HUES6 (cell line): ENCODE data around the gene SUPT16H.
"Not testable (repeated sequence)": the region's sequence is repeated elsewhere in the genome, so short reads cannot be mapped to it uniquely, and the experiment has no call there.

Source experiments
- H3K27ac ChIP-seq: 2 replicates; pipeline ENCODE4 v1.7.0; 2013; ENCODE audit warnings: low read depth, mild to moderate bottlenecking, low read length, inconsistent platforms
- H3K27me3 ChIP-seq: 2 replicates; pipeline ENCODE4 v1.6.1; 2013; ENCODE audit warnings: low read length; ENCODE audit not compliant: control insufficient read depth, insufficient read depth
- H3K36me3 ChIP-seq: 2 replicates; pipeline ENCODE4 v1.6.1; 2013; ENCODE audit warnings: low read length; ENCODE audit not compliant: control insufficient read depth, insufficient read depth
- H3K4me1 ChIP-seq: 2 replicates; pipeline ENCODE4 v1.6.1; 2013; ENCODE audit warnings: low read length; ENCODE audit not compliant: control insufficient read depth, insufficient read depth
- H3K4me3 ChIP-seq: 2 replicates; pipeline ENCODE4 v1.5.1; 2013; ENCODE audit warnings: low read depth, low read length
- H3K9ac ChIP-seq: one replicate; pipeline ENCODE4 v1.6.1; 2013; ENCODE audit warnings: mild to moderate bottlenecking, low read length
- H3K9me3 ChIP-seq: 2 replicates; pipeline ENCODE4 v1.6.1; 2013; ENCODE audit warnings: low read depth, low read length; ENCODE audit not compliant: control insufficient read depth, insufficient read depth

Gene SUPT16H

DNA sequence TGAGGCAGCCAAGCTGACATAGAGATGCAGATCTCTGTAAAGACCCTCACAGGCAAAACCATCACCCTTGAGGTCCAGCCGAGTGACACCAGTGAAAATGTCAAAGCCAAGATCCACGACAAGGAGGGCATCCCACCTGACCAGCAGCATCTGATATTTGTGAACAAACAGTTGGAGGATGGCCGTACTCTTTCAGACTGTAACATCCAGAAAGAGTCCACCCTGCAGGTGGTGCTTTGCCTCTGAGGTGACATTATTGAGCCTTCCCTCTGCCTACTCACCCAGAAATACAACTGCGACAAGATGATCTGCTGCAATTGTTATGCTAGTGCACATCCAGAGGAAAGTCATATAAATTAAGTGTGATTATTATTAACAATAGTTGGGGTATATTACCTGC lies 15.1 kb upstream of the SUPT16H start:
- Histone ChIP-seq H3K4me3 (no peak overlapping the region), H3K9ac (no peak overlapping the region), H3K27ac (no peak overlapping the region), H3K9me3 (no peaks in the 10 kb centered on the region), H3K4me1 (no peaks in the 10 kb centered on the region), H3K27me3 (no peaks in the 10 kb centered on the region), H3K36me3 (peaks cover 97% of the 10 kb centered on the region)

DNA sequence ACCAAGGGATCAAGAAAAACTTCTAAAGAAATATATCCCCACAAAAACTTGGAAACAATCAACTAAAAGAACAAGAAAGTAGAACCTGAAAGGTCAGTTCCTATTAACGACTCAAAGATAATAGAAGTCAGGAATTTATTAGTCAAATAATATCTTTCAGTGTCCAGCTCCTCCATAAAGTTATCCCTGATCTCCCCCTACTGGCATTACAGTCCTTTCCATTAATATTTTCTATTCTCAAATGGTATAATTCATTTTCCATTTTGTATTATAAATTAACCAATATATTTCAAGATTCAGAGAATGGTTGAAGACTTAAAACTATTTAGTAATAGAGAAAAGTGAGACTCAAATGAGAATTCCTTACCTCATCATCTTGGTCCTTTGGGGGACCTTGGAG lies 11.6 kb upstream of the SUPT16H start:
- no peak overlapping the region for H3K9ac ChIP-seq
- H3K4me1 ChIP-seq = no peaks in the 10 kb centered on the region
- no peak overlapping the region for H3K27ac ChIP-seq
- H3K36me3 ChIP-seq = peaks cover 97% of the 10 kb centered on the region
- no peak overlapping the region for H3K4me3 ChIP-seq
- H3K27me3 ChIP-seq = no peaks in the 10 kb centered on the region
- no peaks in the 10 kb centered on the region for H3K9me3 ChIP-seq

DNA sequence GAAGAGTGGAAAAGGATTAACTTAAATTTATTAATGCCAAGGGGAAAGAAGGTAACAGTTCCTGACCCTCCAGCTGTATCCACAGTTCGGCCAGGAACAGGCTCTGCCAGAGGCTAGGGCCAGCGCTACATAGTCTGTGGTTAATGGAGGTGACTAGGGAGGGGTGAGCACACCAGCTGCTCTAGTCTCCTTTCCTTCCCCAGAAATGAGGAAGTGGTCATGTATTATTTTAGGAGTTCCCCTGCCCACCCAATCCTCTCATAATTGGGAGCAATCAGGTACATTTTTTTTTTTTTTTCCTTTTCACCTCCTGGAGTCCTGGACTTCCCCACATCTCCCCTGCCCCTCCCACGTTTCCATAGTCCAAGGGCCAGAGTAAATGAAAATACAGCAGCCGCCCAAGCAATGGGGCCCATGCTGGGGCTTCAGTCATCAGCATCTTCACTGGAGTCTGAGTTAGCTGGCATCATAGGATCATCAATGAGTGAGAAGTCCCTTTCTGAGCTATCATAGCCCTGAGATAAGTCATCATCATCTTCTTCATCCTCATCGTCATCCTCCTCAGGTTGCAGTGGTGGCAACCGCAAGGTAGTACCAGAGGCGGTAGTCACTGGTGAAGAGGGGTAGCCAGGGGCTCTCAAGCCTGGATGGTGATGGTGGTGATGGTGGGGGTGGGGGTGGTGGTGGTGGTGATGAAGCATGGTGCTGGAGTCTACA lies 1.5 kb upstream of the SUPT16H start:
- Histone ChIP-seq H3K9ac (peak overlapping the region; percentile 98), H3K27me3 (no peaks in the 10 kb centered on the region), H3K9me3 (no peaks in the 10 kb centered on the region), H3K27ac (no peak overlapping the region), H3K4me3 (peak overlapping the region; percentile 96), H3K4me1 (peaks cover 8% of the 10 kb centered on the region), H3K36me3 (peaks cover 62% of the 10 kb centered on the region)

DNA sequence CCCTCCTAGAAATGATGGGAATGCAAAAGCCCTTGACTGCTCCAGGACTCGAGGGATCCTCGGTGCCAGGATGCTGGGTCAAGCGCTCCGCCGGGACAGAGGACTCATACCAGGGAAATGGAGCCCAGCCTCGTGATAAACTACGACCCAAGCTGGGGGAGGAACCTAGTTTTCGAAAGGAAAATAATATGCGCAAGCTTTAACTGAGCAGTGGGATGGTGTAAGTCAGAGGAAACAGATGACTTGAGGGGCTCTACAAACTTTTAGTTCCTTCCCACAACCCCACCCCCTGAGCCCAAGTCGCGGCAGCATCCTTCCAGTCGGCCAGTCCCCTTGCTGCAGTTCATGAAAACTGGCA lies 654 bp upstream of the SUPT16H start:
- H3K4me1 ChIP-seq = peaks cover 8% of the 10 kb centered on the region
- H3K27me3 ChIP-seq = no peaks in the 10 kb centered on the region
- peaks cover 54% of the 10 kb centered on the region for H3K36me3 ChIP-seq
- H3K9ac ChIP-seq = peak overlapping the region; percentile 98
- peak overlapping the region; percentile 96 for H3K4me3 ChIP-seq
- peak overlapping the region; percentile 97 for H3K27ac ChIP-seq
- no peaks in the 10 kb centered on the region for H3K9me3 ChIP-seq

DNA sequence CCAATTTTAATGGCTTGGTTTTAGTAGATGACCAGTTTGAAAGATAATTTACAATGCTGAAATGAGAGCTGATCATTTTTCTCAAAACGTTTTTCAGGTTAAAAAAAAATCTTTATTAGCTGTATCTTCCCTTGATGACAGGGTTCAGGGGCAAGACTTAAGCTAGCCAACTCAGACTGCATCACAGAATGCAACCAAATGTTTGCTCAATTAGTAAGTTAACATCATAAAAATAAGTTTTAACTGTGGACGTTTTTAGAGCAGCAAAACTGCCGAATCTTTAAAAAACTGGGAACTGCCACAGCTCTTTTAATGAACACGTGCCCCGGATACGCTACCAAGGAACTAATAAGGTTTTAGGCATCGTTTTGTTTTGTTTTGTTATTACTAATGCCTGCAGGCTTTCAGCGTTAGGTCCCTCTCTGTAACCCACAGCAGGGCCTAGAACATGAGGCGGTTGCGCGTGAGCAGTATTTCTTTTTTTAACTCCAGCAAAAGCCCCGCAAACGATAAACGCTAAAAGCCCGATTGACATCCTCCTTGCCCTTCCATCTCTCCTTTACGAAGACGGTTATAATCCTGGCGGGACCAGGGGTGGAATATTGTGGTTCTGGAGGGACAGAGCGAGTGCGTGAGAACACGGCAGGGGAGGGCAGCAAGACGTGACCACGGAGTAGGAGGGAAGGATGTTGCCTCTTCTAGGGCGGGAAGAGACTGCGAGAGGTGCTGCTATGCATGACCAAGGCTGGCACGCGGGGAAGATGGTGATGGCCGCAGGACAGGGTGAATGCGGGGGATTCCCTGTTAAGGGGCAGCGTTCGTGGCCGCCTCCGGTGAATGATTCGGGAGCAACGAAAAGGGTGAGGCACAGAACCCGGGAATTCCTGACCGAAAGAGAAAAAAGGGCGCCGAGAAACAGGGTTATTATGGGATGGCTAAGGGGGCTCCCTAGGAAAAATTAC lies 652 bp downstream of the SUPT16H start:
- no peaks in the 10 kb centered on the region for H3K9me3 ChIP-seq
- peaks cover 49% of the 10 kb centered on the region for H3K36me3 ChIP-seq
- peak overlapping the region; percentile 96 for H3K4me3 ChIP-seq
- H3K4me1 ChIP-seq = peaks cover 8% of the 10 kb centered on the region
- H3K27me3 ChIP-seq = no peaks in the 10 kb centered on the region
- peak overlapping the region; percentile 97 for H3K27ac ChIP-seq
- peak overlapping the region; percentile 98 for H3K9ac ChIP-seq

DNA sequence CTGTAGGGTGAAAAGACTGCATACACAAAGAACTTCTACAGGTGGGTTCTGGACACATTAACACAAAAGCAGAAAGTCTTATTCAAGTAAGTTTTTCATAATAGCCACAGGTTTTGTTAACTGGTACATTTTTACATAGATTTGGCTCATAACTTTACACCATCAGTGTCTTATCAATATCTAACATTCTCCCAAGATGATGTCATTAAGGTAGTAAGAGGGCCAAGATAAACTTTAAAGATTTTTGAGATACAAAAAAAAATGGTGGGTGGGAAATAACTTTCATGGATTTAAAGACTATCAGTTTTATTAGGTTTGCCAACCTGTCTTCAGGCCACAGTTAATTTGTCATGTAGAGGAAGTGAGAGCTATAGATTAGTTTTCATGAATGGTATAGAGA lies 1.7 kb downstream of the SUPT16H start:
- Histone ChIP-seq H3K27me3 (no peaks in the 10 kb centered on the region), H3K4me1 (peaks cover 8% of the 10 kb centered on the region), H3K27ac (no peak overlapping the region), H3K4me3 (peak overlapping the region; percentile 96), H3K9me3 (no peaks in the 10 kb centered on the region), H3K36me3 (peaks cover 49% of the 10 kb centered on the region), H3K9ac (no peak overlapping the region)

DNA sequence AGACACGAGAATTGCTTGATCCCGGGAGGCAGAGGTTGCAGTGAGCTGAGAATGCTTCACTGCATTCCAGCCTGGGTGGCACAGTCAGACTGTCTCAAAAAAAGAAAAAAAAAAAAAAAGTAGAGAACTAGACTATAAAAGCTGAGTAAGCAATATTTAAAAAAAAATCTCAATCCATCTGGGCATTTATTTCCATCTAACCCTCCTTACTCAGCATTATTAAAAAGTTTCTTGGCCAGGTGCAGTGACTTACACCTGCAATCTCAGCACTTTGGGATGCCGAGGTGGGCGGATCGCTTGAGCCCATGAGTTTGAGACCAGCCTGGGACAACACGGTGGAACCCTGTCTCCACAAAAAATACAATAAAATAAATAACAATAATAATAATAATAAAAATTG lies 4.5 kb downstream of the SUPT16H start:
- H3K36me3 ChIP-seq = peaks cover 48% of the 10 kb centered on the region
- no peak overlapping the region for H3K9ac ChIP-seq

DNA sequence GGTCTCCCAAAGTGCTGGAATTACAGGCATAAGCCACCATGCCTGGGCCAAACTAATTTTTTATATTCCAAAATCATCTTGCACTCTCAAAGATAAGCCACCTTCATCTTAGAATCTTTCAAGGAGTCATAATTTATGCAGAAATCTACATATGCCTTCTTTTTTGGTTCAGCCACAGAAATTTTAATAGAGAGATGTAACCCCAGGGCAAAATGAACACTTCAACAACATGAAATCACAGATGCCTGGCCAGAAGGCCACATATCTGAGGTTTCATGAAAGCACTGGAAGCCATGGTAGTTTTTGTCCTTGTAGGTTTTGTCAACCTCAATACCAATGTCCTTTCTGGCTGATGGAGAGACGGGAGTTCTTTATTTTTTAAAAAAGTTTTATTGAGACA lies 9.8 kb downstream of the SUPT16H start:
- no peak overlapping the region for H3K4me3 ChIP-seq
- H3K9ac ChIP-seq = no peak overlapping the region
- H3K36me3 ChIP-seq = peaks cover 81% of the 10 kb centered on the region
- no peak overlapping the region for H3K27ac ChIP-seq
- no peaks in the 10 kb centered on the region for H3K4me1 ChIP-seq
- H3K27me3 ChIP-seq = no peaks in the 10 kb centered on the region
- no peaks in the 10 kb centered on the region for H3K9me3 ChIP-seq

More for the DNA sequence above, 4.5 kb downstream of the SUPT16H start:
- Histone ChIP-seq H3K27ac (no peak overlapping the region), H3K27me3 (no peaks in the 10 kb centered on the region), H3K4me1 (peaks cover 4% of the 10 kb centered on the region; the same call in 1 of the 2 replicates), H3K9me3 (no peaks in the 10 kb centered on the region), H3K4me3 (no peak overlapping the region)

DNA sequence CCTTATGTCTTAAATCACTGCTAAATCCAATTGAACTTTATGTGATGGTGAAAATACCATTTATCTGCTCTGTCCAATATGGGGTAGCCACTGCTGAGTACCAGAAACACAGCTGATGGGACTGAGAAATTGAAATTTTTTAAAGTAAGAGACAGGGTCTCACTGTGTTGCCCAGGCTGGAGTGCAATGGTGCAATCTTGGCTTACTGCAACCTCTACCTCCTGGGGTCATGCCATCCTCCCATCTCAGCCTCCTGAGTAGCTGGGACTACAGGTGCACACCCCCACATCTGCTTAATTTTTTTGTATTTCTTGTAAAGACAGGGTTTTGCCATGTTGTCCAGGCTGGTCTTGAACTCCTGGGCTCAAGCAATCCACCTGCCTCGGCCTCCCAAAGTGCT lies 11.0 kb downstream of the SUPT16H start:
- not testable (repeated sequence) for H3K27me3 ChIP-seq, H3K9ac ChIP-seq, H3K4me3 ChIP-seq, H3K9me3 ChIP-seq, H3K27ac ChIP-seq, H3K4me1 ChIP-seq
- H3K36me3 ChIP-seq = peaks cover 84% of the 10 kb centered on the region

DNA sequence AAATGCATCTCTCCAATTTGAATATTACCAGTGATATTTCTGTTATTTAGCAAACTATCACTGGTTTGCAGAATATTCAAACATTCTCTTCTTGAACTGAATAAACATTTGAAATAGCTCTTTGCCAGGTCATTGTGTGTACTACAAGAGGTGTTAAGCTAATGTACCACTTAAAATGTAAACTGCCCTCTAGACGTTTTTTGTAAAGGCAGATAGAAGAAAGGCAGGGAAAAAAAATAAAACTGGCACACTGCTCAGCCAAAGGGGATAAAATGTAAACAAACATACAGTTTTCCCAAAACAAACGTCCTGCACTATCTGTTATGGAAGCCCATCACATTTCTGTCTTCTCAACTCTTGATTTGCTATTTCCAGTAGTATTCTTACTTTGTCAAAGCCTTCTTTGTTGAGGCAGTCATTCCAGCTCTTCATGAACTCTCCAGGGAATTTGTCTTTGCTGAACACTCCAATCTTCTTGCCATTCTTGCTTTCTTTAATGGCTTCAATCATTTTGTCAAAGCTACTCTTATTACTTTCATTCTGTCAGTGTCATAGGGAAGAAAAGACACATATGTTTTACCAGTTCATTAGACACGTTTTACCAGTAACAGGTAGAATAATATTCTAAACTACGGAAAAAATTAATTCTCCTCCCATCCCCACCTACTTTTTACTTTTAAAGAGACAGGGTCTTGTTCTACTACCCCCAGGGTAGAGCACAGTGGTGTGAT lies 13.7 kb downstream of the SUPT16H start:
- Histone ChIP-seq H3K36me3 (peaks cover 92% of the 10 kb centered on the region), H3K4me1 (no peaks in the 10 kb centered on the region), H3K27ac (no peak overlapping the region), H3K27me3 (no peaks in the 10 kb centered on the region), H3K4me3 (no peak overlapping the region), H3K9me3 (no peaks in the 10 kb centered on the region), H3K9ac (no peak overlapping the region)
